GM10847 (cell line): ENCODE measurements around the gene INKA1.

Experiments
- POLR2A ChIP-seq: IDR thresholded peaks from 2 replicates; pipeline ENCODE4 v1.6.1; 2011; ENCODE audit not compliant: insufficient read length; ENCODE audit errors: extremely low read depth

Gene INKA1

GRCh38 chr3:49840388-49840787, 37.3 kb downstream of the INKA1 start:
- TF ChIP-seq POLR2A: no peak

- TF ChIP-seq POLR2A: no peak
Measured at GRCh38 chr3:49841126-49841696, 38.1 kb downstream of the INKA1 start.

GRCh38 chr3:49841806-49842205, 38.7 kb downstream of the INKA1 start:
- no peak for TF ChIP-seq POLR2A

- no peak for TF ChIP-seq POLR2A
Measured at GRCh38 chr3:49842843-49843517, 39.9 kb downstream of the INKA1 start.

GRCh38 chr3:49844464-49845183, 41.6 kb downstream of the INKA1 start:
- TF ChIP-seq POLR2A: no peak

- TF ChIP-seq POLR2A: no peak
Measured at GRCh38 chr3:49845694-49846093, 42.6 kb downstream of the INKA1 start.
